HL-60/S4 (cell line): ENCODE measurements around the gene TMEM247.
"Not testable (repeated sequence)": the region's sequence is repeated elsewhere in the genome, so short reads cannot be mapped to it uniquely, and the experiment has no call there.

Experiments
- in situ Hi-C: fragments of 300-500 bp; cut with MboI; formaldehyde crosslinking; loops from 2 replicates; pipeline ENCODE4 v1.14.3; 2022; ENCODE audit warnings: low sequenced_read_pairs

The TMEM247 gene

GRCh38 chr2:46458763-46459500 lies 20.4 kb upstream of the TMEM247 start:
- in situ Hi-C loops: no loop called here

GRCh38 chr2:46459694-46460093 lies 19.7 kb upstream of the TMEM247 start:
- in situ Hi-C loops: no loop called here

DNA sequence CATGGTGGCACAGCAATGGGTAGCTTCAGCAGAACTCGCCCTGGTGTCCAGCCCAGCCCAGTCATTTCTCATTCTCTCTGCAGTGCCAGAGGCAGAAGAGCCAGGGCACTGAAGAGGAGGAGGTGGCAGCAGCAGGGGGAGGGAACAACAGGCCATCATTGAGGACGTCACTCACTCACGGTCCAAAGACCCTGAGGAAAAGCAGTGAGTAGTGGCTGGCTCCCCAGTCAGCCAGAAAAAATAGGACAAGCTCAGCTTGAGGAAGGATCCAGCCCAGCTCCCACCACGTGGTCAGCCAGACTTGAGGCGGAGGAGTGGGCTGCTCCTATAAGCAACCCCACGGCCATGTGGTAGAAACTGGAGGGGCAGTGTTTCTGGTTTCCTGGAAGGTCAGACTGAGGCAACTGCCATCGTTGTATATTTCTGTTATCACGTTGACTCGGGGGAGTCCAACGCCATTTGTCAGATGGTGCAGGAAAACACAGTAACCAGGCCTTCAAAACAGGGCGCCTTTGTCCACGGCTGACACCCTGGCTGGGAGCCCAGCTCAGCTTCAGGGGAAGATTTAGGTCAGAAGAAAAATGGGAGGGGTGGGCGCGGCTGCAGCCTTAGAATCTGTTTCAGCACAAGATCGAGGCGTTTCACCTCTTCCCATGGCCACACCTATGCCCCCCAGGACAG lies 19.0 kb upstream of the TMEM247 start:
- in situ Hi-C loops: no loop called here

GRCh38 chr2:46461011-46461674 lies 18.2 kb upstream of the TMEM247 start:
- in situ Hi-C loops: no loop called here

DNA sequence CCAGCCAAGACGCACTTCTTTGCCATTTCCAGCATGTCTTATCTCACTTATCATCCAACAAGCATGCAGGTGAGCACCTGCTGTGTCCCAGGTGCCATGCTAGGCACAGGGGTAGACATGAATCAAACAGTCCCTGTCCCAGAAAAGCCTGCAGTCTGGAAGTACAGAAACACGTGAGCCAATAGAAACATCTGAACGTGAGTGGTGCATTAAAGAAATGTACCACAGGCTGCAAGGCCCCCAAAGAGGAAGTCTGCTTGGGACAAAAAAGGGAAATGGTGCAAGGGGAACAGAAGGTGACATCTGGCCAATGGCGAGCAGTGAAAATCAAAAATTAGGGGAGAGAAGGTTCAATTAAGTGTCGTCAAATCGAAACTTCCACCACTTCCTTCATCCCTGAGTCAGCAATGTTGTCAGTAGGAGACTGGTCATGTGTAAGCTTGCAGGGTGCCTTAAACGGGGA lies 17.6 kb upstream of the TMEM247 start:
- in situ Hi-C loops: no loop called here

GRCh38 chr2:46462936-46463335 lies 16.4 kb upstream of the TMEM247 start:
- in situ Hi-C loops: no loop called here

DNA sequence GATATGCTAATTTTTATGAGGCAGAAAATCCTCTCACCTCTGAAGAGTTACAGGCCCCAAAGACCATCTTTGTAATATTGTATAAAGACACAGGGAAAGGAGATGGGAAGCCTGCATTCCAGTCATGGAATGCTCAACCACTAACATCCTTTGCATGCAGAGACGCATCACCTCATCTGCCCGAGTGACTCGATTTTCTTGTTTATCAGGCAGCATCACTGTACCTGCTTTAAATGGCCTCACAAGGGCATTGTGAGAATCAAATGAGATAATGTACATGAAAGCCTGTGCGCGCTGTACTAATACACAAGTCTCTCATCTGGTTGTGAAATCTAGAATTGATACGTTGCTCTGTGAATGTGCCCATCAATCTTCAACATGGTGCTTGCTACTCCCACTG lies 10.2 kb upstream of the TMEM247 start:
- in situ Hi-C loops: no loop called here

- in situ Hi-C loops: no loop called here
These were observed 9.7 kb upstream of the TMEM247 start for GRCh38 chr2:46469700-46470099.

DNA sequence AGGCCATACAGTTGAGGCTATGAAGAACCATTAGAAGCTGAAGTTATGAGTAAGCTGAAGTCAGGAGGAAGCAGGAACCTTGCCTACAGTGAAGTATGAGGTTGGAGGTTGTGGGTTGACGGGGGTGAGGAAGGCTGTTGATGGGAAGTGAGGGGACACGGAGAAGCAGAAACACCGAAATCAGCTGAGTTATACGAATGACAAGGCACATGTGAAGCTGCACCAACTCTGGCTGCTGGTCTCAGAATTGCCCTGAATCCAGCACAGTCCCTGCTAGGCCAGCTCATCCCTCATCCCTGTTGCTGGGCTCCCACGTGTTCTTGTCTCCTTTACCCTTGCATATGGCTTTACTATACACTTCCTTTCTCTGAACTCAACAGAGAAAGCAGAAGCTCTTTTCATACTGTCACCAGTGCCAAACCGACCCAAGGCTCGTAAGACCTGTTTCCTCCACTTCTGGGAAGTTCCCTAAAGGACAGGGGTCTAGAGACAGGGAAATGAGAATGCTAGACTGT lies 9.2 kb upstream of the TMEM247 start:
- in situ Hi-C loops: no loop called here

GRCh38 chr2:46471019-46471583 lies 8.3 kb upstream of the TMEM247 start:
- in situ Hi-C loops: no loop called here

GRCh38 chr2:46471697-46472096 lies 7.7 kb upstream of the TMEM247 start:
- in situ Hi-C loops: no loop called here

- in situ Hi-C loops: not testable (repeated sequence)
These were observed 7.2 kb upstream of the TMEM247 start for GRCh38 chr2:46472165-46472564.

DNA sequence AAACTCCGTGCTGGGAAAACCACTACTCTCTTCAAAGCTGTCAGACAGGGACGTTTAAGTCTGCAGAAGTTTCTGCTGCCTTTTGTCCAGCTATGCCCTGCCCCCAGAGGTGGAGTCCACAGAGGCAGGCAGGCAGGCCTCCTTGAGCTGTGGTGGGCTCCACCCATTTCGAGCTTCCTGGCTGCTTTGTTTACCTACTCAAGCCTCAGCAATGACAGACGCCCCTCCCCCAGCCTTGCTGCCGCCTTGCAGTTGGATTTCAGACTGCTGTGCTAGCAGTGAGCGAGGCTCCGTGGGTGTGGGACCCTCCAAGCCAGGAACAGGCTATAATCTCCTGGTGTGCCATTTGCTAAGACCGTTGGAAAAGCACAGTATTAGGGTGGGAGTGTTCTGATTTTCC lies 1.9 kb upstream of the TMEM247 start:
- in situ Hi-C loops: not testable (repeated sequence)

DNA sequence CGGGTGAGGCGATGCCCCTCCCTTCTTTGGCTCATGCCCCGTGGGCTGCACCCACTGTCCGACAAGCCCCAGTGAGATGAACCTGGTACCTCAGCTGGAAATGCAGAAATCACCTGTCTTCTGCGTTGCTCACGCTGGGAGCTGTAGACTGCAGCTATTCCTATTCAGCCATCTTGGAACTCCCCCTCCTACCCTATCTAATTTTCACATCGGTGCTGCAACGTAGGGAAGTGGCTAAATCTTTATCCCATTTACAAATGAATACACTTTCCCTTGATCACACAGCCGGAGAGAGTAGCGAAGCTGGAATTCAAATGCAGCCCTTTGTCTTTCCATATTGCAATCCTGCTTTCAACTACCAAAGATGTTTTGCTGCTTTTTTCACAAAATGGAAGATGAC lies 1.4 kb upstream of the TMEM247 start:
- in situ Hi-C loops: no loop called here

GRCh38 chr2:46480562-46480961 lies 1.2 kb downstream of the TMEM247 start:
- in situ Hi-C loops: no loop called here

- in situ Hi-C loops: no loop called here
These were observed 2.1 kb downstream of the TMEM247 start for GRCh38 chr2:46481198-46482193.

DNA sequence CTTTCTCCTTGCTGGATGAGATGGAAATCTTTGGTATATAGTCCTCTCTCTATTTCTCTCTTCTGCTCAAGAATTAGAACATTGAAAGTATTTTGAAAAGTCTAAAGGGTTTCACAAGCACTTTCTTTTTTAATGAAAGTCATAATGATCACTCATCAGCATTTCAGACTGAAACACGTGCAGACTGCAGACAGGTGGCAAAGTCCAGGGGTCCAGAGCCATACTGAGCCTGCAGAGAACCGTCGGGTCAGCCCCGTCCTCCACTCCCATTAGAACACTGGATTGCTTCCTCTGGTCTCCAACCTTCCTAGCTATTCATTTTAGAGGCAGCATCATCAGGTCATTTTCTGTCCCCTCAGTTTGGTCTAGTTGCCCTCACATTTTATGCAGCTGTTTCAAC lies 3.1 kb downstream of the TMEM247 start:
- in situ Hi-C loops: no loop called here

- in situ Hi-C loops: no loop called here
These were observed 5.6 kb downstream of the TMEM247 start for GRCh38 chr2:46485002-46485401.

DNA sequence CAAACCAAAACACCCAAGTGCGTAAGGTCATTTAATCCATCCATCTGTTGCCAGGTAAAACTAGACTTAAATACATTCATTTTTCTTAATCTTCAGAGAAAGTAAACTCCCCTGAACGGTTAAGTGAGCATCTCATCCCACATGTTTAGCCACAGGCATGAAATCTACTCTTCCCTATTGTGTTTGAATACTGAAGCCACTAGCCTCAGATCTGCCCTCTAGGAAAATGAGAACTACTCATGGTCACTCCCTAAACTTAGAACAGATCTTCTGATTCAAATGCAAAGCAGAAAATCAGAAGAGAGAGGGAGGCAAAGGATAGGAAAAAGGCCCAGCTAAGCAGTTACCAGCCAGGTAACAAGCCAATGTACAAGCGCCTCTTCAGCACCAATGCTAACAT lies 7.1 kb downstream of the TMEM247 start:
- in situ Hi-C loops: no loop called here

DNA sequence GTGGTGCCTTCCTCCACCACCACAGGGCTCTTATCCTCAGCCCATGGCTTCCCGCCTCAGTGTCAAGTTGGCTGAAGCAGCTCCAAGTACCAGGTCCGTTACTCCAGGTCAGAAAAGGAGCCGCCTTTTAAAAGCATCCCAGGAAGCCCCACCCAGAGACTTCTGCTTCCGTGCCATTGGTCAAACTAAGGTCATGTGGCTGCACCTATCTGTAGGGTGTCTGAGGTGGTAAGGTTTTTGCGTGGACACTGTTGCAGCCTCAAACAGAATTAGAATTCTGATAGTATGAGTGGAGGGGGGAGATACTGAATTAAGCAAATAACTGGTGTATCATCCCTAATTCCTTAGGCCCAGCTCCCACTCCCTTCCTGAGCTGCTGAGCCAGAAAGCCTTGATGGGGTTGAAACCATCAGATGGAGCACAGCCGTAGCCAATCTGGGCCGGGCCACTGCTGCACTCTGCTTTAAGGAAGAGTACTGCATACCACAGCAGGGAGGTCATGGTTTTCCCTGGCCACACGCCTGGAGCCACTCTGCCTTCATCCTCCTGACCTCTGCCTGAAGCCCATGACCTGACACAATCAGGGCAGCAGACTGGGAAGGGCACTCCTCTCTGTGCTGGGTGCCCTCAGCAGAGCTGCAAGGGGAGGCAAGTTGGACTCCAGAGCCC lies 8.4 kb downstream of the TMEM247 start:
- in situ Hi-C loops: no loop called here
